GM12873 (cell line): ENCODE data around the gene SLC6A4.

Experiments used
- TF ChIP-seq, protein P1 (sequence below): IDR thresholded peaks from 2 replicates; pipeline ENCODE4 v1.5.1; 2012; ENCODE audit warnings: low read depth, mild to moderate bottlenecking, moderate library complexity, low read length, control low read depth; ENCODE audit not compliant: insufficient read depth; ENCODE audit errors: missing control alignments

SLC6A4 gene

DNA sequence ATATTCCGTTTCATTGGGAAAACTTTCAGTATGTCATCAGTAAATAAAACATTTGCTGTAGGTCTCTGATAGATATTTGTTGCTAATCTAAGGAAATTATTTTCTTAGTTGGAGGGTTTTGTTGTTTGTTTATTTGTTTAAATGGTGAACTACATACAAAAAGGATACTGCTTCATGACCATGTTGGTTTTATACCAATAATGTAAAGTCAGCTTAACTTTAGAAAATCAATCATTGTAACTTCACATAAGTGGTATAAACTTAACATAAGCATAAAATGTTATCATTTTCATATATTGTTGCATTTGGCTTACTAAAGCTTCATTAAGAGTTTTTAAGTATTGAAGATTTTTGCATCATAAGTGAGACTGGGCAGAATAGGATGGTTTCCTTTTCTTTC is 60.9 kb downstream of the SLC6A4 start:
- TF ChIP-seq, protein P1, sequence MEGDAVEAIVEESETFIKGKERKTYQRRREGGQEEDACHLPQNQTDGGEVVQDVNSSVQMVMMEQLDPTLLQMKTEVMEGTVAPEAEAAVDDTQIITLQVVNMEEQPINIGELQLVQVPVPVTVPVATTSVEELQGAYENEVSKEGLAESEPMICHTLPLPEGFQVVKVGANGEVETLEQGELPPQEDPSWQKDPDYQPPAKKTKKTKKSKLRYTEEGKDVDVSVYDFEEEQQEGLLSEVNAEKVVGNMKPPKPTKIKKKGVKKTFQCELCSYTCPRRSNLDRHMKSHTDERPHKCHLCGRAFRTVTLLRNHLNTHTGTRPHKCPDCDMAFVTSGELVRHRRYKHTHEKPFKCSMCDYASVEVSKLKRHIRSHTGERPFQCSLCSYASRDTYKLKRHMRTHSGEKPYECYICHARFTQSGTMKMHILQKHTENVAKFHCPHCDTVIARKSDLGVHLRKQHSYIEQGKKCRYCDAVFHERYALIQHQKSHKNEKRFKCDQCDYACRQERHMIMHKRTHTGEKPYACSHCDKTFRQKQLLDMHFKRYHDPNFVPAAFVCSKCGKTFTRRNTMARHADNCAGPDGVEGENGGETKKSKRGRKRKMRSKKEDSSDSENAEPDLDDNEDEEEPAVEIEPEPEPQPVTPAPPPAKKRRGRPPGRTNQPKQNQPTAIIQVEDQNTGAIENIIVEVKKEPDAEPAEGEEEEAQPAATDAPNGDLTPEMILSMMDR, result no peak

DNA sequence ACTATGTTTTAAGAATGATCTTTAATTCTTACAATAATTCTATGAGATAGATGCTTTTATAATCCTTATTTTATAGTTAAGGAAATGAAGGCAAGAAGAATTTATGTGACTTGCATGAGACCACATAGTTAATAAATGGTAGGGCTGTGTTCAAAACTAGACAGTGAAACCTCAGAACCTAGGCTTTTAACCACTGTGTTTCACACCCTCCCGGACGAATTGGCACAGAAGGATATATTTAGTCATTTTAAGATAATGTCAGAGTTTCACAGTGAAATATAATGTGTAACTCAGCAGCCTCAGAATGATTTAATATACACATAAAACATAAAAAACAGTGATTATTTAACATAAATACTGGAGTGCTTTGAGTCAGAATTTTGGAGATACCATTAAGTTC is 61.8 kb downstream of the SLC6A4 start:
- TF ChIP-seq, protein P1, result no peak

DNA sequence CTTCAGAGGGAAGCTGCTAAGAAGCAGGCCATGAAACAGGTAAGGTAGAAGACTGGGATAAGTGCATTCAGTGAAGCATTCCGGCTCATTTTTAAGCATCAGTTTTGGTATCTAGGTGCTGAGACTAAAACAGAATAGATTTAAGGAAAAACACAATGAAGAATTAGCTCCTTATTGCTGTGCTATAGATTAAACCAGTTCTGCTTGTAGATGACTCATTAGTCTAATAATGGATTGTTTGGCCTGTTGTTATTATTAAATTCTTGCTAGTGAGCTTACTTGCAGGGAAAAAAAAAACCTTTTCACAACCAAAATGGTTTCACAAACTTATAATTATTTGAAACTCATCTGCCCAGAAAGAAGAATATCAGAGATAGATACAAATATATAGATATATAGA is 62.9 kb downstream of the SLC6A4 start:
- TF ChIP-seq, protein P1, result no peak

DNA sequence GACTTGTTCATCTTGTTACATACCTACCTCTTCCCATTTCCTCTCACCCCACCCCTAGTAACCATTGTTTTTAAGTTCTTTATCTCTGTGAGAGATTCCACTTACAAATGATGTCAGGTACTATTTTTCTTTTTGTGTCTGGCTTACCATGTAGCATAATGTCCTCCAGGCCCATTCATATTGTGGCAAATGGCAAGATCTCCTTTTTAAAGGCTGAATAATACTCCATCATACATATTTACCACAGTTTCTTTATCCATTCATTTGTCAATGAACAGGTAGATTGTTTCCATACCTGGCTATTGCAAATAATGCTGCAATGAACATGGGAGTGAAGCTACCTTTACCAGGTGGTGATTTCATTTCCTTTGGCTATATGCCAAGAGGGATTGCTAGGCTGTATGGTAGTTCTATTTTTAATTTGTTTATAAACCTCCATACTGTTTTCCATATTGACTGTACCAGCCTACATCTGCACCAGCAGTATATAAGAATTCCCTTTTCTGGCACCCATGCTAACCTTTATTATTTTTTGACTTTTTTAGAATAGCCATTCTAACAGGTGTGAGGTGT is 65.0 kb downstream of the SLC6A4 start:
- TF ChIP-seq, protein P1, result no peak

DNA sequence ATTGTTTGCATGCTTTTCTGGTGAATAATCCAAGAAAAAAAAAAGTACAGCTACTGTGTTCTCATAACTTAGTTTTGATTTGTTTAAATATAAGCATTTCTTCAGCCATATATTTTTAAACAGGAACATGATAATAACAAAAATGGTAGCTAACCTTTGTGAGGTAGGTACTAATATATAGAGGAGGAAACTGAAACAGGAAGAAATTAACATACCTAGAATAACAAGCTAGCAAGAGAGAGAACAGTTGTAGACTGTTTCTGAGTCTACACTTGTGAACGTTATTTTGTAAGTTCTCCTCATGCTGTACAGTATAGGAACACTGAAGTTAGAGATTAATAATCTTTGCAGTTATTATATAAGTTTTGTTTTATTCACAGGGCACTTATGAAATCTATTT is 69.5 kb downstream of the SLC6A4 start:
- TF ChIP-seq, protein P1, result no peak

DNA sequence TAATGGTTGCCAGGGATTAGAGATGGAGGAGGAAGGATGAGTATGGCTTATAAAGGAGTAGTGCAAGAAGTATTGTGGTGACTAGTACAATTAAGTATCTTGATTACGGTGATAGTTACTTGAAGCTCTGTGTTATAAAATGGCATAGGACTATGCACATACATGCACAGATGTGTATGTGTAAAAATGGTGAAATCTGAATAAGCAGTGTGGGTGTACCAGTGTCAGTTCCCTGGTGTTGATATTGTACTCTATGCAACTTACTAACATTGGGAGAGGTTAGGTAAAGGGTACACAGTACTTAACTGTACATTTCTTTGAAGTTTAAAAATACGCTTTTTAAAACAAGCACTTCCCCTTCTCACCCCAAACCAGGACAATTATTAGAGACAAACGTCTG is 70.3 kb downstream of the SLC6A4 start:
- TF ChIP-seq, protein P1, result no peak

DNA sequence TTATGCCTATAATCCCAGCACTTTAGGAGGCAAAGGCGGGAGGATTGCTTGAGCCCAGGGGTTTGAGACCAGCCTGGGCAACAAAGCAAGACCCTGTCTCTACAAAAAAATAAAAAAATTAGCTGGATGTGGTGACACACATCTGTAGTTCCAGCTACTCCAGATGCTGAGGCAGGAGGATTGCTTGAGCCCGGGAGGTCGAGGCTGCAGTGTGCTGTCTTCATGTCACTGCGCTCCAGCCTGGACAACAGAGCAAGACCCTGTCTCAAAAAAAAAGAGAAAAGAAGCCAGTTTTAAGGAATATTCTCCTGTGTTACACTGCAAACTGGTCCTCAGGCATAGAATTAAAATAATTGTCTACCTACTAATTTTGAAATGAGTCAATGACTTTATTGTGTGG is 71.0 kb downstream of the SLC6A4 start:
- TF ChIP-seq, protein P1, result no peak
